ENCODE data around the gene FLT3. TPM values are rescaled to one million over a fixed set of nuclear protein-coding genes. Genes with fewer than 3 reads are reported as not detected.
"Not testable (repeated sequence)": the region's sequence is repeated elsewhere in the genome, so short reads cannot be mapped to it uniquely, and the experiment has no call there.

Gene FLT3
- total RNA-seq, 2 experiments from 2014 or later: 0.09 to 0.12 TPM

GRCh38 chr13:28131646-28132045, 31.3 kb upstream of the FLT3 start:
- POLR2A ChIA-PET: no interaction called here
- intact Hi-C loops (cut with DNase I, micrococcal nuclease): loop anchor here in 1 of 2 experiments (10.0 kb wide), 1 partner anchor 707 kb away; the partner anchor contains the start of gene GTF3A
- no peak for DNase-seq
- peaks cover 4% of the 10 kb centered on the region for H3K4me1 Mint-ChIP-seq
- H3K9me3 Mint-ChIP-seq (ENCODE audit: low read depth): no peaks in the 10 kb centered on the region
- CTCF ChIA-PET: interaction anchor here (0.7 kb wide), 1 partner anchor 356 kb away, joined by 3 read pairs; no protein-coding TSS in a partner anchor
- no peaks in the 10 kb centered on the region for H3K27me3 Mint-ChIP-seq
- ATAC-seq: no peak
- no peak overlapping the region for H3K4me3 Mint-ChIP-seq
- no peaks in the 10 kb centered on the region for H3K36me3 Mint-ChIP-seq (ENCODE audit: low read depth)
- H3K27ac Mint-ChIP-seq: no peak overlapping the region

GRCh38 chr13:28129911-28130693, 29.7 kb upstream of the FLT3 start:
- Mint-ChIP-seq H3K36me3 (ENCODE audit: low read depth) (no peaks in the 10 kb centered on the region), H3K9me3 (ENCODE audit: low read depth) (no peaks in the 10 kb centered on the region), H3K4me1 (no peaks in the 10 kb centered on the region), H3K4me3 (no peak overlapping the region), H3K27ac (no peak overlapping the region), H3K27me3 (no peaks in the 10 kb centered on the region)
- ChIA-PET POLR2A (no interaction called here), CTCF (interaction anchor here (0.9 kb wide), 1 partner anchor 31 kb away, joined by 3 read pairs; no protein-coding TSS in a partner anchor)
- intact Hi-C loops (cut with DNase I, micrococcal nuclease): loop anchor here in 1 of 2 experiments (10.0 kb wide), 1 partner anchor 705 kb away; the partner anchor contains the start of gene GTF3A
- ATAC-seq: no peak
- no peak for DNase-seq

- POLR2A ChIA-PET: interaction anchor here (0.6 kb wide), 1 partner anchor 9 kb away, joined by 3 read pairs; no protein-coding TSS in a partner anchor
- Mint-ChIP-seq H3K4me1 (no peaks in the 10 kb centered on the region), H3K4me3 (no peak overlapping the region), H3K27me3 (no peaks in the 10 kb centered on the region), H3K36me3 (ENCODE audit: low read depth) (no peaks in the 10 kb centered on the region), H3K27ac (no peak overlapping the region), H3K9me3 (ENCODE audit: low read depth) (no peaks in the 10 kb centered on the region)
- intact Hi-C loops (cut with DNase I, micrococcal nuclease): no loop called here
- no peak for DNase-seq
- ATAC-seq: no peak
- CTCF ChIA-PET: no interaction called here
Observed at GRCh38 chr13:28128926-28129325, 28.6 kb upstream of the FLT3 start.

GRCh38 chr13:28128030-28128429, 27.7 kb upstream of the FLT3 start:
- H3K27ac Mint-ChIP-seq: no peak overlapping the region
- intact Hi-C loops (cut with DNase I, micrococcal nuclease): no loop called here
- POLR2A ChIA-PET: no interaction called here

GRCh38 chr13:28121224-28121623, 20.8 kb upstream of the FLT3 start:
- ATAC-seq (no peak), DNase-seq (no peak)
- ChIA-PET CTCF (interaction anchor here (0.5 to 0.6 kb wide), 3 partner anchors 53 to 1813 kb away, joined by 3 to 5 read pairs (median 3); no protein-coding TSS in a partner anchor), POLR2A (no interaction called here)
- no peaks in the 10 kb centered on the region for H3K36me3 Mint-ChIP-seq (ENCODE audit: low read depth)
- H3K27me3 Mint-ChIP-seq: peaks cover 5% of the 10 kb centered on the region
- intact Hi-C loops (cut with DNase I, micrococcal nuclease): no loop called here
- H3K9me3 Mint-ChIP-seq (ENCODE audit: low read depth): no peaks in the 10 kb centered on the region
- H3K27ac Mint-ChIP-seq: no peak overlapping the region
- H3K4me1 Mint-ChIP-seq: peaks cover 7% of the 10 kb centered on the region
- no peak overlapping the region for H3K4me3 Mint-ChIP-seq

More at GRCh38 chr13:28128030-28128429, 27.7 kb upstream of the FLT3 start:
- CTCF ChIA-PET: no interaction called here
- Mint-ChIP-seq H3K4me1 (no peaks in the 10 kb centered on the region), H3K4me3 (no peak overlapping the region), H3K36me3 (ENCODE audit: low read depth) (no peaks in the 10 kb centered on the region), H3K27me3 (no peaks in the 10 kb centered on the region), H3K9me3 (ENCODE audit: low read depth) (no peaks in the 10 kb centered on the region)
- no peak for ATAC-seq
- DNase-seq: no peak

GRCh38 chr13:28120317-28120716, 19.9 kb upstream of the FLT3 start:
- ChIA-PET CTCF (no interaction called here), POLR2A (no interaction called here)
- Mint-ChIP-seq H3K4me3 (no peak overlapping the region), H3K27ac (no peak overlapping the region), H3K9me3 (ENCODE audit: low read depth) (no peaks in the 10 kb centered on the region), H3K4me1 (peaks cover 7% of the 10 kb centered on the region), H3K27me3 (peaks cover 6% of the 10 kb centered on the region), H3K36me3 (ENCODE audit: low read depth) (no peaks in the 10 kb centered on the region)
- DNase-seq (no peak), ATAC-seq (no peak)
- intact Hi-C loops (cut with DNase I, micrococcal nuclease): no loop called here

- peaks cover 6% of the 10 kb centered on the region for H3K27me3 Mint-ChIP-seq
- CTCF ChIA-PET: interaction anchor here (0.6 to 0.7 kb wide), 2 partner anchors 287 to 298 kb away, joined by 3 to 4 read pairs; no protein-coding TSS in a partner anchor
- H3K4me3 Mint-ChIP-seq: no peak overlapping the region
- DNase-seq (no peak), ATAC-seq (no peak)
- no peaks in the 10 kb centered on the region for H3K36me3 Mint-ChIP-seq (ENCODE audit: low read depth)
- intact Hi-C loops (cut with DNase I, micrococcal nuclease): no loop called here
- no peak overlapping the region for H3K27ac Mint-ChIP-seq
- no peaks in the 10 kb centered on the region for H3K9me3 Mint-ChIP-seq (ENCODE audit: low read depth)
- peaks cover 7% of the 10 kb centered on the region for H3K4me1 Mint-ChIP-seq
- POLR2A ChIA-PET: no interaction called here
Observed at GRCh38 chr13:28117689-28118377, 17.5 kb upstream of the FLT3 start.

- intact Hi-C loops (cut with DNase I, micrococcal nuclease): no loop called here
- Mint-ChIP-seq H3K27me3 (peaks cover 6% of the 10 kb centered on the region), H3K4me3 (no peak overlapping the region), H3K9me3 (ENCODE audit: low read depth) (no peaks in the 10 kb centered on the region), H3K27ac (no peak overlapping the region), H3K4me1 (no peaks in the 10 kb centered on the region), H3K36me3 (ENCODE audit: low read depth) (no peaks in the 10 kb centered on the region)
- DNase-seq (no peak), ATAC-seq (no peak)
- CTCF ChIA-PET: no interaction called here
- POLR2A ChIA-PET: no interaction called here
Observed at GRCh38 chr13:28116736-28117135, 16.4 kb upstream of the FLT3 start.

- intact Hi-C loops (cut with DNase I, micrococcal nuclease): no loop called here
- no peaks in the 10 kb centered on the region for H3K9me3 Mint-ChIP-seq (ENCODE audit: low read depth)
- no peaks in the 10 kb centered on the region for H3K27me3 Mint-ChIP-seq
- ATAC-seq (peak; percentile 16), DNase-seq (no peak)
- no peaks in the 10 kb centered on the region for H3K36me3 Mint-ChIP-seq (ENCODE audit: low read depth)
- CTCF ChIA-PET: no interaction called here
- H3K27ac Mint-ChIP-seq: no peak overlapping the region
- POLR2A ChIA-PET: no interaction called here
- no peak overlapping the region for H3K4me3 Mint-ChIP-seq
- H3K4me1 Mint-ChIP-seq: no peaks in the 10 kb centered on the region
Observed at GRCh38 chr13:28110414-28110813, 10.0 kb upstream of the FLT3 start.

- DNase-seq (no peak), ATAC-seq (no peak)
- peaks cover 8% of the 10 kb centered on the region for H3K27me3 Mint-ChIP-seq
- H3K4me1 Mint-ChIP-seq: no peaks in the 10 kb centered on the region
- no peak overlapping the region for H3K4me3 Mint-ChIP-seq
- CTCF ChIA-PET: no interaction called here
- H3K36me3 Mint-ChIP-seq (ENCODE audit: low read depth): no peaks in the 10 kb centered on the region
- H3K9me3 Mint-ChIP-seq (ENCODE audit: low read depth): no peaks in the 10 kb centered on the region
- intact Hi-C loops (cut with DNase I, micrococcal nuclease): no loop called here
- H3K27ac Mint-ChIP-seq: no peak overlapping the region
- POLR2A ChIA-PET: no interaction called here
Observed at GRCh38 chr13:28106976-28107375, 6.6 kb upstream of the FLT3 start.

- H3K36me3 Mint-ChIP-seq (ENCODE audit: low read depth); H3K4me3 Mint-ChIP-seq; H3K27ac Mint-ChIP-seq; DNase-seq; H3K4me1 Mint-ChIP-seq; H3K9me3 Mint-ChIP-seq (ENCODE audit: low read depth); POLR2A ChIA-PET; ATAC-seq; intact Hi-C loops (cut with DNase I, micrococcal nuclease): not testable (repeated sequence)
- CTCF ChIA-PET: interaction anchor here (1.2 kb wide), 1 partner anchor 273 kb away, joined by 3 read pairs; no protein-coding TSS in a partner anchor
- H3K27me3 Mint-ChIP-seq: peaks cover 38% of the 10 kb centered on the region
Observed at GRCh38 chr13:28101886-28102285, 1.5 kb upstream of the FLT3 start.
